CD1c-positive myeloid dendritic cell (primary cell): ENCODE measurements around the gene KCTD11.
"Not testable (repeated sequence)": the region's sequence is repeated elsewhere in the genome, so short reads cannot be mapped to it uniquely, and the experiment has no call there.

ENCODE experiments used
- DNase-seq: peaks from one replicate; pipeline ENCODE4 v3.0.0-alpha.2; 2016; ENCODE audit errors: extremely low spot score

The KCTD11 gene

GRCh38 chr17:7322520-7323194 lies 29.3 kb upstream of the KCTD11 start:
- DNase-seq, result no peak

- peak; percentile 61 for DNase-seq
These were observed 28.1 kb upstream of the KCTD11 start for GRCh38 chr17:7323731-7324437.

GRCh38 chr17:7324438-7324779 lies 27.6 kb upstream of the KCTD11 start:
- DNase-seq, result no peak

GRCh38 chr17:7325031-7325528 lies 26.9 kb upstream of the KCTD11 start:
- no peak for DNase-seq

- no peak for DNase-seq
These were observed 25.8 kb upstream of the KCTD11 start for GRCh38 chr17:7326186-7326585.

- no peak for DNase-seq
These were observed 24.9 kb upstream of the KCTD11 start for GRCh38 chr17:7327056-7327455.

GRCh38 chr17:7327501-7327900 lies 24.5 kb upstream of the KCTD11 start:
- no peak for DNase-seq

GRCh38 chr17:7328009-7328408 lies 24.0 kb upstream of the KCTD11 start:
- no peak for DNase-seq

- DNase-seq, result no peak
These were observed 23.1 kb upstream of the KCTD11 start, which contains the start of gene NEURL4 for GRCh38 chr17:7328840-7329373. Gene NEURL4, minus strand, starts transcription at chr17:7329335. Its CDS starts 23 bp downstream, at chr17:7329312.

- DNase-seq, result peak; percentile 100
These were observed 22.5 kb upstream of the KCTD11 start for GRCh38 chr17:7329374-7329996.

- no peak for DNase-seq
These were observed 21.8 kb upstream of the KCTD11 start for GRCh38 chr17:7329997-7330637.

GRCh38 chr17:7330638-7331015 lies 21.3 kb upstream of the KCTD11 start:
- DNase-seq, result no peak

- no peak for DNase-seq
These were observed 19.9 kb upstream of the KCTD11 start for GRCh38 chr17:7332111-7332510.

GRCh38 chr17:7332600-7333069 lies 19.3 kb upstream of the KCTD11 start:
- not testable (repeated sequence) for DNase-seq

- no peak for DNase-seq
These were observed 16.9 kb upstream of the KCTD11 start for GRCh38 chr17:7334938-7335538.

- not testable (repeated sequence) for DNase-seq
These were observed 16.2 kb upstream of the KCTD11 start for GRCh38 chr17:7335765-7336164.

GRCh38 chr17:7336240-7337175 lies 15.5 kb upstream of the KCTD11 start, which contains the start of gene ACAP1:
Gene ACAP1, plus strand, starts transcription at chr17:7336529. Its CDS starts 206 bp downstream, at chr17:7336735.
- DNase-seq, result peak; percentile 59

GRCh38 chr17:7337600-7337999 lies 14.4 kb upstream of the KCTD11 start:
- DNase-seq, result not testable (repeated sequence)

- peak; percentile 8 for DNase-seq
These were observed 11.8 kb upstream of the KCTD11 start for GRCh38 chr17:7340179-7340578.

- no peak for DNase-seq
These were observed 10.1 kb upstream of the KCTD11 start for GRCh38 chr17:7341842-7342241.
